D721Med (cell line): ENCODE data around the gene HOXA9.

Experiments used
- DNase-seq: peaks from one replicate; pipeline ENCODE4 v3.0.0; 2011; ENCODE audit warnings: low spot score; ENCODE audit not compliant: insufficient read length
- FAIRE-seq: peaks from 2 replicates; lab custom pipeline; 2011; peaks lifted over from hg19 to GRCh38; lab: Jason Lieb, UNC
- TF ChIP-seq, protein P1 (sequence below): IDR thresholded peaks from 2 replicates; pipeline ENCODE4 v1.5.1; 2012; ENCODE audit warnings: mild to moderate bottlenecking, control low read depth; ENCODE audit not compliant: insufficient read depth; ENCODE audit errors: missing control alignments

HOXA9 gene

GRCh38 chr7:27130540-27131389, 34.6 kb downstream of the HOXA9 start, which contains the start of gene HOXA4:
TSS of gene HOXA4 (minus strand) at chr7:27130757. CDS start at chr7:27130733, 24 bp downstream.
- no peak for FAIRE-seq
- TF ChIP-seq, protein P1, sequence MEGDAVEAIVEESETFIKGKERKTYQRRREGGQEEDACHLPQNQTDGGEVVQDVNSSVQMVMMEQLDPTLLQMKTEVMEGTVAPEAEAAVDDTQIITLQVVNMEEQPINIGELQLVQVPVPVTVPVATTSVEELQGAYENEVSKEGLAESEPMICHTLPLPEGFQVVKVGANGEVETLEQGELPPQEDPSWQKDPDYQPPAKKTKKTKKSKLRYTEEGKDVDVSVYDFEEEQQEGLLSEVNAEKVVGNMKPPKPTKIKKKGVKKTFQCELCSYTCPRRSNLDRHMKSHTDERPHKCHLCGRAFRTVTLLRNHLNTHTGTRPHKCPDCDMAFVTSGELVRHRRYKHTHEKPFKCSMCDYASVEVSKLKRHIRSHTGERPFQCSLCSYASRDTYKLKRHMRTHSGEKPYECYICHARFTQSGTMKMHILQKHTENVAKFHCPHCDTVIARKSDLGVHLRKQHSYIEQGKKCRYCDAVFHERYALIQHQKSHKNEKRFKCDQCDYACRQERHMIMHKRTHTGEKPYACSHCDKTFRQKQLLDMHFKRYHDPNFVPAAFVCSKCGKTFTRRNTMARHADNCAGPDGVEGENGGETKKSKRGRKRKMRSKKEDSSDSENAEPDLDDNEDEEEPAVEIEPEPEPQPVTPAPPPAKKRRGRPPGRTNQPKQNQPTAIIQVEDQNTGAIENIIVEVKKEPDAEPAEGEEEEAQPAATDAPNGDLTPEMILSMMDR, result no peak
- no peak for DNase-seq

DNA sequence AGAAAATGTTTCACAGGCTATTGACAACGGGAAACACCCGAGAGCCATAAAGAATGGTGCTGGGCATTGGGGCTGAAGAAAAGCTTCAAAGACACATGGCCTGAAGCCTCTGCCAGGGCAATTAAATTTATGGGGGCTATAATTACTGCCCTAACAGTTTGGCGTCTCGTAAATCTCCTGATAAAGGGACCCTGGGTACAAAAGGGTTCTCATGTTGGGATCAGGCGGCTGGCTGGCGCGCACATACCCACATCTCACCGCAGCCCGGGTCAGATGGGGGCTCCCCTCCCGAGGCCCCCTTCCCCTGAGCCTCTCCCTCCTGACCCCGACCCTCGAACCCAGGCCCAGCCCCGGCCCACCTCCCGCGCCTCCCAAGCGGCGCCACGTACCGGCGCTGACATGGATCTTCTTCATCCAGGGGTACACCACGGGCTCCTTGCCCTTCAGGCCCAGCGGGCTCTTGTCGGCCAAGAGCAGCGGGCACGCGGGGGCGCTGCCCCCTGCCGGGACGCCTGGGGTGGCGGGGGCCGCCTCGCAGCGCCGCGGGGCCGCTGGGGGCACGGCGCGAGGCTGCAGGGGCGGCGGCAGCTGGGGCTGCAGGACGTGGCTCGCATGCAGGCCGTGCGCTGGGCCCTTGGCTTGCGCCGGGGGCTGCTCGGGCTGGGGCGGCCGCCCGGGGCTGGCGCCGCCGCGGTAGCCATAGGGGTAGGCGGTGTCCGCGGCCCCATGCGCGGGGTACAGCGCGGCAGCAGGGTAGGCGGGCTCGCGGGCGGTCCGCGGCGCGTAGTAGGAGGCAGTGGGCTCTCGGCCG, 35.4 kb downstream of the HOXA9 start:
- TF ChIP-seq, protein P1, result no peak
- no peak for DNase-seq
- no peak for FAIRE-seq

GRCh38 chr7:27128776-27129728, 36.3 kb downstream of the HOXA9 start:
- FAIRE-seq, result no peak
- TF ChIP-seq, protein P1, result no peak
- DNase-seq, result no peak

- TF ChIP-seq, protein P1, result no peak
- FAIRE-seq, result no peak
- DNase-seq, result no peak
Observed at GRCh38 chr7:27128034-27128433, 37.3 kb downstream of the HOXA9 start.

GRCh38 chr7:27126596-27127327, 38.6 kb downstream of the HOXA9 start:
- TF ChIP-seq, protein P1, result no peak
- DNase-seq (no peak), FAIRE-seq (no peak)

DNA sequence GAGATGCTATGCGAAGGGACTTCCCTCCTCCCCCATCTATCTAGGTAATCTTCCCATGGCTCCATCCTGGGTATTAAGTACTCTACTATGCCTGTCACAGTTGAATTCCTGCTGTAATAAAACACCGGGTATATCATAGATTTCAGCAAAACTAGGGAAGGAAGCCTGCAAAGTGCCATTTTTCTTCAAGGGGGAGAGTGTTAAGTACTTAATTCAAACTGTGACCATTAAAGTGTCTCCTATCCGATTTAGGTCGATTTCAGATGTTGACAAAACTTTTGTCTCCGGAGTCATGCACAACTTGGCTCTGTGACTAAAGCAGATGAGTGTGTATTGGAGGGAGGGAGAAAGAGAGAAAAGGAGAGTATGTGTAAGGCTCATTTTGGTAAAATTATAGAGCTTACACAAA, 39.3 kb downstream of the HOXA9 start:
- TF ChIP-seq, protein P1, result no peak
- FAIRE-seq, result no peak
- DNase-seq, result no peak
